Measurements from ENCODE around the gene RPL13. TPM values are rescaled to one million over a fixed set of nuclear protein-coding genes. Genes with fewer than 3 reads are reported as not detected.
A peak's percentile ranks its signal among the peaks of the same experiment; 100 is the strongest.

Gene RPL13
- total and polyA plus RNA-seq, 2 of the 8 experiments (the other 6 are each of a cell fraction or from before 2014, with no cell fraction given): 2,162 to 7,384 TPM

GRCh38 chr16:89552329-89552728, 8.2 kb upstream of the RPL13 start:
- CTCF ChIA-PET (ENCODE audit: partially characterized antibody): interaction anchor here (0.8 to 1.2 kb wide), 3 partner anchors 13 to 29 kb away, joined by 3 read pairs; no protein-coding TSS in a partner anchor
- no peak overlapping the region for H3K9ac ChIP-seq (replicated peaks in 1 of 4; ENCODE audit: extremely low read depth in 1 of 4, low read depth in 3 of 4, low read length in 3 of 4)
- no peak overlapping the region for H3K4me2 ChIP-seq (ENCODE audit: insufficient read depth in 1 of 2, low read depth in 2 of 2, low read length in 2 of 2)
- POLR2A ChIA-PET (ENCODE audit: partially characterized antibody): interaction anchor here (2.5 to 6.5 kb wide), 3 partner anchors 11 to 43 kb away, joined by 4 to 63 read pairs (median 47); no protein-coding TSS in a partner anchor
- no peak overlapping the region for H3K18ac ChIP-seq (ENCODE audit: extremely low read depth, low read length)
- H3K23me2 ChIP-seq (ENCODE audit: low read depth, low read length): no peaks in the 10 kb centered on the region
- no peak overlapping the region for H2AFZ ChIP-seq (ENCODE audit: low read length)
- no peak overlapping the region for H4K5ac ChIP-seq (ENCODE audit: insufficient read length, low read depth, low read length)
- DNase-seq (ENCODE audit: low read depth in 1 of 2, low spot score in 2 of 2): no peak
- no peak overlapping the region for H2BK5ac ChIP-seq (ENCODE audit: low read depth, low read length)
- no peak overlapping the region for H3K56ac ChIP-seq (replicated peaks; ENCODE audit: insufficient read length, low read depth, low read length)
- 94% methylated on average over 22 of the region's 22 CpGs; no CpG with 5 or more reads in 1 of the 2 experiments for WGBS, 2 experiments (ENCODE audit: extremely low coverage in 1 of 2, insufficient coverage in 1 of 2, insufficient read length in 1 of 2, insufficient replicate concordance in 2 of 2, low coverage in 1 of 2, low lambda C conversion rate in 2 of 2, missing lambda C conversion rate in 1 of 2)
- H2BK120ac ChIP-seq (replicated peaks; ENCODE audit: low read depth, low read length): no peak overlapping the region
- H3K14ac ChIP-seq (ENCODE audit: insufficient read length): no peak overlapping the region
- no peak overlapping the region for H4K91ac ChIP-seq (replicated peaks; ENCODE audit: insufficient read length, low read length)
- H2BK15ac ChIP-seq (ENCODE audit: low read length): no peak overlapping the region
- no peak overlapping the region for H2AK5ac ChIP-seq (ENCODE audit: low read depth, low read length)
- peaks cover 0 to 19% of the 10 kb centered on the region in 2 experiments for H4K20me1 ChIP-seq (replicated peaks in 1 of 2; ENCODE audit: control insufficient read depth in 1 of 2, insufficient read depth in 2 of 2, low read length in 2 of 2)
- FAIRE-seq: no peak
- H2BK12ac ChIP-seq (ENCODE audit: low read depth, low read length): no peak overlapping the region
- H3K23ac ChIP-seq (ENCODE audit: insufficient read length): no peak overlapping the region
- H3K4me1 ChIP-seq (replicated peaks in 1 of 4; ENCODE audit: control insufficient read depth in 3 of 4, insufficient read depth in 4 of 4, low read length in 3 of 4): no peaks in the 10 kb centered on the region
- no peak overlapping the region for H3K4ac ChIP-seq (replicated peaks; ENCODE audit: insufficient read length, low read depth, low read length)
- H3K4me3 ChIP-seq (ENCODE audit: extremely low read depth in 1 of 4, insufficient read depth in 2 of 4, low read depth in 3 of 4, low read length in 4 of 4): no peak overlapping the region
- no peaks in the 10 kb centered on the region for H3K27me3 ChIP-seq (replicated peaks in 1 of 4; ENCODE audit: control insufficient read depth in 3 of 4, extremely low read depth in 1 of 4, insufficient read depth in 3 of 4, low read length in 3 of 4)
- H3K9me3 ChIP-seq (ENCODE audit: insufficient read depth in 2 of 2, low read depth in 1 of 2, low read length in 1 of 2): no peaks in the 10 kb centered on the region
- 0 out of 2 replicates have a peak overlapping the region, but pooled peaks have one; percentile 22 for H4K8ac ChIP-seq (ENCODE audit: extremely low read depth, insufficient read depth, low read length)
- no peak overlapping the region for H3K27ac ChIP-seq (ENCODE audit: low read depth, low read length)
- H3K79me2 ChIP-seq (ENCODE audit: control insufficient read depth in 1 of 2, insufficient read depth in 2 of 2, low read length in 2 of 2): no peaks in the 10 kb centered on the region
- H2BK20ac ChIP-seq (ENCODE audit: low read length): no peak overlapping the region
- H3K79me1 ChIP-seq (ENCODE audit: low read depth, low read length): no peaks in the 10 kb centered on the region; the same call in 1 of the 2 replicates
- H3K36me3 ChIP-seq (ENCODE audit: control insufficient read depth in 2 of 4, insufficient read depth in 4 of 4, low read length in 3 of 4): peaks cover 18 to 54% (median 39%) of the 10 kb centered on the region in 4 experiments
- TF ChIP-seq RBBP5 (IDR thresholded peaks at IDR 0.05; ENCODE audit: borderline replicate concordance, low read depth, low read length): no peak
- no peak for TF ChIP-seq CTCF (IDR thresholded peaks at IDR 0.05; ENCODE audit: control extremely low read depth in 1 of 3, insufficient read depth in 1 of 3, low read depth in 1 of 3, low read length in 3 of 3)
- TF ChIP-seq, protein P1, sequence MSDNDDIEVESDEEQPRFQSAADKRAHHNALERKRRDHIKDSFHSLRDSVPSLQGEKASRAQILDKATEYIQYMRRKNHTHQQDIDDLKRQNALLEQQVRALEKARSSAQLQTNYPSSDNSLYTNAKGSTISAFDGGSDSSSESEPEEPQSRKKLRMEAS (IDR thresholded peaks at IDR 0.05): no peak
- TF ChIP-seq TBP (IDR thresholded peaks at IDR 0.05; ENCODE audit: low read depth, low read length): no peak
- no peak for TF ChIP-seq SAP30 (IDR thresholded peaks at IDR 0.05; ENCODE audit: insufficient read depth, insufficient replicate concordance, low read length)
- TF ChIP-seq JUN (IDR thresholded peaks at IDR 0.05; ENCODE audit: low read depth, low read length): no peak
- no peak for TF ChIP-seq HDAC6 (IDR thresholded peaks at IDR 0.05; ENCODE audit: low read depth, low read length)
- no peak for TF ChIP-seq MAFK (IDR thresholded peaks at IDR 0.05; ENCODE audit: low read depth, low read length)
- TF ChIP-seq GTF2F1 (IDR thresholded peaks at IDR 0.05; ENCODE audit: borderline replicate concordance, low read depth, low read length): no peak
- no peak for TF ChIP-seq POLR2AphosphoS5 (IDR thresholded peaks at IDR 0.05; ENCODE audit: low read depth, low read length)
- no peak for TF ChIP-seq HDAC2 (IDR thresholded peaks at IDR 0.05; ENCODE audit: borderline replicate concordance in 1 of 2, low read depth in 2 of 2, low read length in 2 of 2)

Measured in H1 (cell line).